NCI-H526 (cell line): ENCODE data around the gene HINT1.
"Not testable (repeated sequence)": the region's sequence is repeated elsewhere in the genome, so short reads cannot be mapped to it uniquely, and the experiment has no call there.

ENCODE experiments used
- DNase-seq, 2 experiments: peaks; one replicate each; lab custom pipeline; 2025; lab: John Stamatoyannopoulos, UW

The HINT1 gene

DNA sequence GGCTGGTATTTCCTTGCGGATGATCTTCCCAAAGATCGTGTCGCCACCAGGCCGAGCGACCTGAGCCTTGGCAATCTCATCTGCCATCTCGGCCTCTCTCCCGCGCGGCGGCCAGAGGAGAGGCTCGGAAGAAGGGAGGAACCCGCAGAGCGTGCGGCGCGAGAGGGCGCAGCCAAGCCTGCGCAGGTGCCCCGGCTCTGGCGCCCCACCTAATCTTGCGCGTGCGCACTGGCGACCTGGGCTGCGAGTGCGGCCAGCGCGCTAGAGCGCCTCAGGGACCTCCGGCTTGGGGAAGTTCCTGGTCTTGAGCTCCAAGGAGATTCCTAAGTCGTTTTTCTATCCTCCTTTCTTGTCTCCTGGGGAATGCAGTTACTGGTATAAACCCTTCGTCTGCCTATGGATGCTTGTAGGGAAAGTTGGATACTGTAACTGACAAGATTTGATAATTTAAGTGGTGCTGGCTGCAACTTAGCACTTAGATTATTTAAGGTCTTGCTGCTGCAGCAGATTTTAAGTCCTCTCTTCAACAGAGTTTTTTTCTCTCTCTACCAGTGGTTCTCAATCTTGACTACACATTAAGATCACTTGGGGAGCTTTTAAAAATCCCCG is at the start of gene HINT1:
Gene HINT1 (minus strand): TSS at position 138 of the 609 bp plus-strand sequence. CDS start 51 bp downstream, at position 87.
- peak; percentile 50 to 93 for DNase-seq

DNA sequence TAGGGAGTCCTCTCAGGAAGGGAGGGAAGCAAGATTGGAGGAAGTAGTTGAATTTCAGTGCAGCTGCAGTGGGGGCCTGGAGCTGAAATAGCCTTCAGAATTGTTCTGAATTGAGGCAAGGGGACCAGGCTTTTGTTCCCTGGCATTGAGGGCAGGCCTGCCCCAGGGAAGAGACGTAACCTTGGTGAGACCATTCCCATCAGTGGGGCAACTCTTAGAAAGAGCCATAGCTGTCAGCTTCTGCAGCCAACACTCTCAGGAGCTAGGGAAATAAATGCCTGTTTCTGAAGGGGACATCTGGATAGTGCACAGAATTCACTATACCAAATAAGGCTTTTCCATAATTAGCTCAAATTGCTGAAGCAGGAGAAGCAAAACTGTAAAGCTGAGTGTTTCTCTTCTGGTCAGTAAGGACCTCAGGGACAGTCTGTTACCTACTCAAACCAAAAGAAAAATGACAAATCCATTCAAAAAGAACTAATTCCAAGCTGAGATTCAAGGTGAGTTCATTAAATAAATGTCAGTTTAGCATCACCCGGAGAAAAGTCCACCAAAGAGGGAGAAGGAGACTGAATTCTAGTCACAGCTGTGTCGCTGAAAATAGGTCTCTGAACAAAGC is 49.7 kb upstream of the HINT1 start:
- no peak for DNase-seq

DNA sequence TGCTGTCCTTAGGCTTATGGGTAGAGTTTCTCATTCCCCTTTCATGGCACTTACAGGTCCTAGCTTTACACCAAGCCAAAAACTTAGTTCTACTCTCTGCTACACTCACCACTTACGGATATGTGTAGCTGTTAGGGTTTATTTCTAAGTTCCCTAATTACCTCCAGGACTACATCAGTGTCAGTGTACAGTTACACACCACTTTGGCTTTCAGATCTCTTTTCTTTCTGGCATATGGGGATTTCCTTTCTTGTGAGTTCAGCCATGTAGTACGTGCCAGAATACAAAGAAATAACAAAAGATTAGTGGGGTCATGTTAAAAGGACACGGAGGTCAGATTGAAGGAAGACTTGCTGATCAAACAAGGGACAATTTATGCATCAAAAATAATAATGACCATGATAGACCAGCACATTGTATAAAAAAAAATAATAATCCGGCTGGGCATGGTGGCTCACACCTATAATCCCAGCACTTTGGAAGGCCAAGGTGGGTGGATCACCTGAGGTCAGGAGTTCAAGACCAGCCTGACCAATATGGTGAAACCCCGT is 47.5 kb upstream of the HINT1 start:
- no peak for DNase-seq

DNA sequence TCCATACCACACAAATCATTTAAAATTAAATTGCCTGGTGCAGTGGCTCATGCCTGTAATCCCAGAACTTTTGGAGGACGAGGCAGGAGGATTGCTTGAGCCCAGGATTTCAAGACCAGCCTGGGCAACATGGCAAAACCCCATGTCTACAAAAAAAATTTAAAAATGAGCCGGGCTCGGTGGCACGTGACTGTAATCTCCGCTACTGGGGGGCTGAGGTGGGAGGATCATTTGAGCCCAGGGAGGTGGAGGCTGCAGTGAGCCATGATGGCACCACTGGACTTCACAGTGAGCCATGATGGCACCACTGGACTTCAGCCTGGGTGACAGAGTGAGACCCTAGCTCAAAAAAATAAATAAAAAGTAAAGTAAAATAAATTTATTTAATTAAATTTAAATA is 46.6 kb upstream of the HINT1 start:
- no peak for DNase-seq

DNA sequence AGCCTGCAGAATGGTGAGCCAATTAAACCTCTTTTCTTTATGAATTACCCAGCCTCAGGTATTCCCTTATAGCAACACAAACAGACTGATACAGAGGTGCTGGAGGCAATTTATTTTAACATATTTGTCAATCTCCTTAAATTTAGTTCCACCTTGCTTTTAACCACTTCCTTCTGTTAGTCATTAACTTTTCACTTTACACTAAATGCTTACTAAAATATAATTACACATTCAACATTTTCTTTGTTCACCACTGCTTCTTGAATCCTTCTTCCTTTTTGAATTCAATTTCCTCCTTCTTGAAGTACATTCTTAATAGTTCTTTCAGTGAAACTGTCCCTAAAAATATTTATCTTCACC is 45.1 kb upstream of the HINT1 start:
- DNase-seq, result no peak

DNA sequence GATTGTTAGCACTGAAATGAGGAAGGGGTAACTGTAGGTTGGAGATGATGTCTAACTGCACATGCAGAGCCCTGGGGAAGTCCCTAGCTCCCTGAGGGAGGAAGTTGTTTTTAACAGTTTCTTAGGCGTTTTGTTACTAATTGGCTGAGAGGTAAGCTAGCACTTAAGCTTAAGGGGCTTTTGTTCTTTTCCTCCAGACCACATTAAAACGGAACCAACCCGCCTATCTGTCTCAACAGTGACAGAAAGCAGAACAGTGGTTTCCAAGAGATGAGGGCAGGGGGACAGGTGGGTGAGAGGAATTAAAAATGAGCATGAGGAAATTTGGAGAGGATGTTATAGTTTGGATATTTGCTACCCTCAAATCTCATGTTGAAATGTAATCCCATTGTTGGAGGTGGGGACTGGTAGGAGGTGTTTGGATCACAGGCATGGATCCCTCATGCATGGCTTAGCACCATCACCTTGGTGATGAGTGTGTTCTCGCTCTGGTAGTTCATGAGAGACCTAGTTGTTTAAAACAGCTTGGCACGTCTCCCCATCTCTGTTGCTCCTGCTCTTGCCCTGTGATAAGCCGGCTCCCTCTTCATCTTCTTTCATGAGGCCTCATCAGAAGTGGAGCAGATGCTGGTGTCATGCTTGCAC is 44.6 kb upstream of the HINT1 start:
- DNase-seq, result no peak

DNA sequence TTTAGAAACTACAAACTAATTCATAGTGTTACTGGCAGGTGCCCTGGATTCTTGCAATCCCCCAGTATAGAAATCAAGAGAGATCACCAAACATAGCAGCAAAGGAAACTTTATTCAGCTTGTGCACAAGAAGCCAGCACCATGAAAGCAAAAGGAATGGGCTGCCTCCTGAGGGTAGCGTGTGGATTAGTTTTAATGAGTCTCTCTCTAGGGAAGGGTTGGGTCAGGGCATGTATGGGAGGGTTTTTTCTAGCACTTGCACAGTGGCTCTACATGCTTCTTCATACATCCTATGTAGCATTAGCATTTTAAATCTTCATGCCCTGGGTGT is 44.1 kb upstream of the HINT1 start:
- DNase-seq, result no peak

DNA sequence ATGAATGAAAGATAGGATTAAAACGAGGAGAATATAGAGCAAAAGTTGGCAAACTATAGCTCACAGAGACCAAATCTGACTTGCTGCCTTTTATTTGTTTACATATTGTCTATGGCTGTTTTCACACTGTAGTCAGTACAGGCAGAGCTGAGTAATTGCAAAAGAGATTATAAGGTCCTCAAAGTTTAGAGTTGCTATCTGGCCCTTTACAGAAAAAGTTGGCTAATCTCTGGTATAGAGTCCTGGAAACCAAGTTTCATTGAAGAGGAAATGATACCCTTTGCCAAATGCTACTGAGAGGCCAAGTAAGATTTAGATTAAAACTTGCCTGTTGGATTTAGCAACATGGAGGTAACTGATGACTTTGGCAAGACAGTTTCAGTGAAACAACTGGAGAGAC is 41.7 kb upstream of the HINT1 start:
- no peak for DNase-seq

DNA sequence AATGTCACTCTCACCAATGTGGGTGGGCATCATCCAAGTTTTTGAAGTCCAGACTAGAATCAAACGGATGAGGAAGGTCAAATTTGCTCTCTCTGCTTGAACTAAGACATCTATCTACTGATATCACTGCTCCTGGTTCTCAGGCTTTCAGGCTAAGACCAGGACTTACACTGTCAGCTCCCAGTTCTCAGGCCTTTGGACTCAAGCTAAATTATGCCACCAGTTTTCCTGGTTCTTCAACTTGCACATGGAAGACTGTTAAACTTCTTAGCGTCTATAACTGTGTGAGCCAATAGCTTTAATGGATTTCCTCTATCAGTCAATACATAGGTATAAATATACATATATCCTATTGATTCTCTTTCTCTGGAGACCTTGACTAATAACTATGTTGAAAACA is 41.0 kb upstream of the HINT1 start:
- DNase-seq, result no peak

DNA sequence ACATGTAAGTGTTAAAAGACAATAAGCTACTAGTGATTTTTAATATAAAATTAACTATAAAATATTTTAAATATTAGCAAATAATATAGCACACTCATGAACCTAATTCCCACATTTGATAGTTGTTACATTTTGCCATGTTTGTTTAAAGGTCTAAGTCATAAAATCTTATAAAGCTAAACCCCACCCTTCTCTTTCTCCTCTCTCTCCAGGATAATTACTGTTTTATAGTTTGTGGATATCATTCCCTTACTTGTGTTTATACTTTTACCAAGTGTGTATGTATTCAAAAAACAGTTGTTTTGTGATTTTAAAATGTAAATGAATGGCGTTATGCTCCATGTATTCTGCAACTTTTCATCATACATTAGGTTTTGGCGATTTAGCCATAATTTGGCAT is 39.9 kb upstream of the HINT1 start:
- no peak for DNase-seq

DNA sequence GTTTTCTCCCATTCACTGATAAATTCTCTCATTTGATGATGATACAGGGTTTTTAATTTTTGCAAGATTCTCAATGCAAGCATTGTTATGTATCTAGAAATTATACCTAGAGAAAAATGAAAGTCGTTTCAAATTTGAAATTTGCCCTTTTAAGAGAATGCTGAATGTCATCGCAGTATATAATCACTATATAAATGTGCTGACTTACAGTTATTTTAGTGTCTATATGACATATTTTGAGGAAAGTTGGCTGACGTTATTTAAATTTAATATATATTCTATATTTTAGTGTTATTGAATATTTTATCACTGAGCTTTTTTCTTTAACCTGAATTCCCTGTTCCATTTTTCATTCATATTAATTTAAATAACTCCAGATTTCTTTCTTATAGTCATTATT is 35.5 kb upstream of the HINT1 start:
- no peak for DNase-seq

DNA sequence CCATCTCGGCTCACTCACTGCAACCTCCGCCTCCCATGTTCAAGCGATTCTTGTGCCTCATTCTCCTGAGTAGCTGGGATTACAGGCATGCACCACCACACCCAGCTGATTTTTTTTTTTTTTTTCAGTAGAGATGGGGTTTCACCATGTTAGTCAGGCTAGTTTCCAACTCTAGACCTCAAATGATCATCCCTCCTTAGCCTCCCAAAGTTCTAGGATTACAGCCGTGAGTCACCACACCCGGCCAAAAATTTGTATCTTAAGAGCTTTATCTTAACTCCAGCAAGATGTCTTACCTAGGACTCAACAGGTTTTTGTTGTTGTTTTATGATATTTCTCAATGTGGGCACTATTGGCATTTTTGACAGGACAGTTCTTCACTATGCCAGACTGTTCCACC is 33.6 kb upstream of the HINT1 start:
- no peak for DNase-seq

DNA sequence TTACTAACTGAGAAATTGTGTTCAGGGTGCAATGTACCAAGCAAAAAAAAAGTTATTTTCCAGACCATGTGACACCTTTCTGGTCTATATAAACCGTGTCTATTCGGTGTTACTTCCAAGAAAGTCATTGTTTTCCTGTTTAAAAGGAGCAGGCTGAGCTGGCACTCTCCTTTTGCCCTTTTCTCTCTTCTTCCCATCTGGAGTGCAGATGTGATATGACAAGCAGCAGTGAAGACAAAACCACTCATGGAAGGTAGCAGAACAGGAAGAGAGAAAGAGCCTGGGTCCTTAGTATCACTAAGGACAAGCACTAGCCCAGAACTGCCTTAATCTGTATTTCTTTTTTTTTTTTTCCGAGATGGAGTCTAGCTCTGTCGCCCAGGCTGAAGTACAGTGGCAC is 31.3 kb upstream of the HINT1 start:
- no peak for DNase-seq

DNA sequence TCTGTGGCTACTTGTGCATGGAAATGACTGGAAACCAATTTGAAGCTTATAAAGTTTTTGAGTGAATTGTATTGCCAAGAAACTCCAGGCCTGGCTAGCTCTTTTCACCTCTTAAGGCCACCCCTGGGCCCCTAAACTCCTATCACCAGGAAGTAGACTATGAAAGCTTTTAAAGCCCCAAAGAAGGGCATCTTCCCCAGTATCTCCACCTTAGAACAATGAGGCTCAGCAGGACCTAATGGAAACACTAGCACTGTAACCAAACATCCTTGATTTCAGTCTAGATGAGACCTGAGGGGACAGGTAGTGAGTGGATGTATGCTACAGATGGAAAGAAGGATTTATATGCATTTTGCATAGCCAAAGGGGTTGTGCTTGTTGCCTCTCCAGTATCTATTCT is 30.6 kb upstream of the HINT1 start:
- no peak for DNase-seq

DNA sequence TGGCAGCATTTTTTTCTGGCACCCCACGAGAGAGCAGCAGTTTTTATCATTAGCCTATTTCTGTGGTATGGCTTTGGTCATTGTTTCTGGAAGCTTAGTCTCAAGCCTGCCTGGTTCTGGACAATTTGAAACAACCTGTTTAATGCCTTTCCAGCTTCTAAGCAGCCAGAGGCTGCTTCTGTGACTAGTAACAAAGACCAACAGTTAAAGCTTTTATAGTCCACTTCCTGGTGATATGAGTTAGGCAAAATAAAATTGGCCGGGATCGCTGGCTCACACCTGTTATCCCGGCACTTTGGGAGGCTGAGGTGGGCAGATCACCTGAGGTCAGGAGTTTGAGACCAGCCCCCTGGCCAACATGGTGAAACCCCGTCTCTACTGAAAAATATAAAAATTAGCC is 29.7 kb upstream of the HINT1 start:
- no peak for DNase-seq

DNA sequence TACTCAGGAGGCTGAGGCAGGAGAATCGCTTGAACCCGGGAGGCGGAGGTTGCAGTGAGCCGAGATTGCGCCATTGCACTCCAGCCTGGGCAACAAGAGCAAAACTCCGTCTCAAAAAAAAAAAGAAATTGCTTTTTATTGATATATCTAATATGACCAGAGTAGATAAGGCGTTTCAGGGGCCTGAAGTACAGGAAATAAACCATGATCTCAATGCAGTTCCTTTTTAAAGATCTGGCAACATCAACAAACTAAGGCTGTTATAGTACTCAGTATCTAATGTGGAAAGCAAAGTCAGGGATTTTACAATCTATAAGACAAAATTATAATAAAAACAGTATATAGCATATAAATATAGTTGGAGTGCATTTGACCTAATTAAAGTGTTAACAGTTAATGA is 28.8 kb upstream of the HINT1 start:
- not testable (repeated sequence) for DNase-seq

DNA sequence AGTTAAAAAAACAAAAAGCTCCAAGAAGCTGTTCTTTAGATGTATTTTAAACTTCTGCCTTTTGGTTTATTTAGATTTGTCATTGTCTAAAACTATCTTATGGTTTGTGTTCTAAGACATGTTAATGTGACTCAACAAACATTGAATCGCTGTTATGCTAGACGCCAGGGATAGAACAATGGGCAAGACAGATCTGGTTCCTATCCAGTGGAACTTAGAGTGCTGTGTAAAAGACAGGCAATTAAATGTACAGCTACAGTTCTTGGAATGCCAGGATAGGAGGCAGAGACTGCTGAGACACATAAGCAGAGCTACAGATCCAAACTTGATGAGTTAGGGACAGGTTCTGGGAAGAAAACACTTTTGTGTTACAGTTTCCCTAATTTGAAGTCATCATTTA is 28.1 kb upstream of the HINT1 start:
- DNase-seq, result no peak

DNA sequence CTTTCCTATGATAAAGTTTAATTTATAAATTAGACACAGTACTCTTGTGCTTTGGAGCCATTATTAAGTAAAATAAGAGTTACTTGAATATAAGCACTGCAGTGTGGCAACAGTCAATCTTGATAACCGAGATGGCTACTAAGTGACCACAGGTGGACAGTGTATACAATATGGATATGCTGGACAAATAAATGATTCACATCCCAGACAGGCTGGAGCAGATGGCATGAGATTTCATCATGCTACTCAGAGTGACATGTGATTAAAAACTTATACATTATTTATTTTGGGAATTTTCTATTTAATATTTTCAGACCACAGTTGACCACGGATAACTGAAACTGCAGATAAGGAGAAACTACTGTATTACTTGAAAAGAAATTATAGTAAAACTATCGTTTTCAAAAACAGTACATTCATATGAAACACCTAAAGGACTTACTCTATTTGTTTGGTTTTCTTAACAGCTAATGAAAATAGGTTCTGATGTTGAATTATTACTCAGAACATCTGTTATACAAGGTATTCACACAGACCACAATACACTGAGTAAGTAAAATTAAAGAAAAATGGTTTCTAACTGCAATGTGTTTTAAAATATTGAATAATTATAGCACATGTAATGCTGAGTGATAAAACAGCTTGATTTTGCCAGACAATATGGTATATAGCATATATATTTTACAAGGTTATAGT is 21.7 kb upstream of the HINT1 start:
- no peak for DNase-seq

DNA sequence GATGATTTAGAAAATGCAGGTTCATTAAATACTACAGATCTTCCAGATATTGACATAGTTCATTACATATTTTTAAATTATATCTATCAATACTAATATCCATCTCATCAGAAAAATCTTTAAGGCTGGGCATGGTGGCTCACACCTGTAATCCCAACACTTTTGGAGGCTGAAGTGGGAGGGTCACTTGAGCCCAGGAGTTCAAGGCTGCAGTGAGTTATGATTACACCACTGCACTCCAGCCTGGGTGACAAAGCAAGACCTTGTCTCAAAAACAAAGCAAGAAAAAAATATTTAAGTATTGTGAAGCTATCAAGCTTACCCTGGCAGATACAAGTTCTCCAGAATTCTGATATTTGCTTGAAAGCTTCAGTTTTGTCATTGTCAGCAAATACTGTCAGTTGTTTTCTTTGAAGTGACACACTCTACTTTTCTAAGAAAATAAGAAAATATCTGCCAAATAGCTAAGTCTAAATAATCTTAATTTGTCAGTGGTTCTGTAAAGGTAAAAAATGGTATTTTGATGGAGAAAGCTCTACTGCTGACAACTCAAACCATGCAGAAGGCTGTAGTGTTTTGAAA is 20.6 kb upstream of the HINT1 start:
- DNase-seq, result no peak

DNA sequence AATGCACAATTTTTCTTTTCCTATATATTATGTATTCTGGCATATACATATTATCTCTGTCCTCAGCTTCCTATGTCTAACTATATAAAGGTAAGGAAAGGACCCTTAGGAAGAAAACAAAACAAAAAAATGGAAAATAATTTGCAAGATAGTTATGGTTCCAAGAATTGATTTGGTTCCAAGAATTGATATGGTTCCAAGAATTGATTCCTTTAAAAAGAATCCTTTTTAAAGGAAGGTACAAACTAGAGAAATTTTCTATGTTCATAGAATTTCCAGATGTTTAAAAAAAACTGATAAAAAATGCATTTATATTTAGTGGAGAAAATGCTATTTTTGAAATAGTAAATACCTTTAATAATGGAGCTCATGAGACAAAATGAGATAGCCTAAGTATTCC is 17.8 kb upstream of the HINT1 start:
- DNase-seq, result no peak

DNA sequence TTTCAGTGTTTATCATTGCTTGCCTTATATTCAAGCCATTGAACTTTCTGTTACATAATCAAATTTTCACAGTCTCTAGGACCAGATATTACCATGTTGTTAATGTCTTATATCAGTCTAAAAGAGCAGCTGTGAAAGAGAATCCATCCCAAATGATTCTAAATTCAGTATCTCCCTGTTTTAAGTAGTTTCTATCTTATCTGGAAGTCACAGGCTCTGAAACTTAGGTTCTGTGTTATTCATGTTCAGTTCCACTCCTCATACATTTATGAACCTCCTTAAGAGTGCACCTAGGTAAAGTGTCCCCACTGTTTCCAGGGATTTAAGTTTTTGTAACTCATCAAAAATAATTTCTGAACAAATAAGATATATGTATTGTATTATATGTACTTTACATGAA is 15.4 kb upstream of the HINT1 start:
- no peak for DNase-seq

DNA sequence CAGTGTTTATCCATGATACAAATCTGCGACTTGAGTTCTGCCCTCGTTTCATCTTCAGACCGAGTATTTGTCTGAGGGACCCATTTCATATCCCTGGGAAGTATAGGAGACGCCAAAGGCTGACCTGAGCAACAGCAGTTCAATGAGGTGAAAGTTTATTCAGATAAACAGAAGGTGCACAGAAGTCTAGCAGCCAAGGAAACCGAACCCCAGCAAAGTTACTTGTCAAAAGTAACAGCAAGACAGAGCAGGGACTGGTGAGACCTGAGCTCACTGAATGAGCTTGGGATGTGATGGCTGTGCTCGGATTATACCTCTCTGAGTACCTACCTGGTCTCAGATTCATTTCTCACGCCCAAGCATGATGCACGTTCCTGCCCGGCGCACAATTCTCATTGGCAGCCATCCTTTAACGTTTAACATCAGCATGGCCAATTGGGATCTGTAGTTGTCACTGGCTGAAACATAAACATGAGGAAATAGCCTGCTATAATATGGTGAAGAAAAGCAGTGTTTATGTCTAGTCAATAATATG is 6.3 kb upstream of the HINT1 start:
- DNase-seq, result peak in 1 of 2 experiments; percentile 4
